Activated CD8-positive, alpha-beta memory T cell treated with anti-CD3 and anti-CD28 coated beads for 48 hours (primary cell): ENCODE results near the gene MPI.

ENCODE experiments used
- DNase-seq, 3 experiments: peaks; one replicate each; pipeline ENCODE4 v3.0.0-alpha.2; 2020; ENCODE audit warnings: low read depth in 2 of 3, low spot score in 2 of 3

The MPI gene

GRCh38 chr15:74889883-74890664 lies at the start of gene MPI:
TSS of gene MPI (plus strand) at chr15:74890042. CDS start at chr15:74890074, 32 bp downstream.
- peak; percentile 75 to 77 (median 76) for DNase-seq

- no peak for DNase-seq
Measured at GRCh38 chr15:74840851-74841775, 48.7 kb upstream of the MPI start.

- no peak for DNase-seq
Measured at GRCh38 chr15:74841891-74842373, 47.9 kb upstream of the MPI start.

- DNase-seq = peak; percentile 79 to 93 (median 89)
Measured at GRCh38 chr15:74842581-74843444, 47.0 kb upstream of the MPI start, which contains the start of gene ULK3. TSS of gene ULK3 (minus strand) at chr15:74843156. CDS start at chr15:74843105, 51 bp downstream.

GRCh38 chr15:74843445-74843828 lies 46.4 kb upstream of the MPI start:
- no peak for DNase-seq

- no peak for DNase-seq
Measured at GRCh38 chr15:74843891-74844299, 45.9 kb upstream of the MPI start.

- DNase-seq = no peak
Measured at GRCh38 chr15:74844319-74845207, 45.3 kb upstream of the MPI start.

GRCh38 chr15:74845208-74845568 lies 44.7 kb upstream of the MPI start:
- no peak for DNase-seq

- no peak for DNase-seq
Measured at GRCh38 chr15:74845581-74845980, 44.3 kb upstream of the MPI start.

- DNase-seq = no peak
Measured at GRCh38 chr15:74847432-74847831, 42.4 kb upstream of the MPI start.

- no peak for DNase-seq
Measured at GRCh38 chr15:74850393-74850792, 39.4 kb upstream of the MPI start.

- DNase-seq = no peak
Measured at GRCh38 chr15:74851960-74852359, 37.9 kb upstream of the MPI start.

- no peak for DNase-seq
Measured at GRCh38 chr15:74854453-74855022, 35.3 kb upstream of the MPI start.

- DNase-seq = no peak
Measured at GRCh38 chr15:74855857-74856256, 34.0 kb upstream of the MPI start.

- DNase-seq = no peak
Measured at GRCh38 chr15:74856537-74856936, 33.3 kb upstream of the MPI start.

- DNase-seq = no peak
Measured at GRCh38 chr15:74857082-74857655, 32.7 kb upstream of the MPI start.

- DNase-seq = no peak
Measured at GRCh38 chr15:74857671-74858368, 32.0 kb upstream of the MPI start.

GRCh38 chr15:74858369-74858740 lies 31.5 kb upstream of the MPI start:
- no peak for DNase-seq
